Loucy (cell line): ENCODE data around the gene TDRD9.

ENCODE experiments used
- H2AFZ ChIP-seq: fragments of 200-600 bp; sonication (generic); 2 replicates; pipeline ENCODE4 v1.6.0; 2016; ENCODE audit warnings: antibody characterized with exemption, mild to moderate bottlenecking, low read length, moderate library complexity
- H3F3A ChIP-seq: fragments of 200-600 bp; 2 replicates; pipeline ENCODE4 v1.6.0; 2016; ENCODE audit warnings: antibody characterized with exemption, low read depth, mild to moderate bottlenecking
- H3K27me3 ChIP-seq: fragments of 200-600 bp; sonication (generic); 2 replicates; pipeline ENCODE4 v1.6.1; 2014; ENCODE audit warnings: low read length, mild to moderate bottlenecking; ENCODE audit not compliant: insufficient read depth, poor library complexity, severe bottlenecking
- H3K36me3 ChIP-seq: fragments of 200-600 bp; sonication (generic); 2 replicates; pipeline ENCODE4 v1.6.1; 2016; ENCODE audit warnings: low read length; ENCODE audit not compliant: insufficient read depth
- H3K4me1 ChIP-seq: fragments of 200-600 bp; sonication (generic); 2 replicates; pipeline ENCODE4 v1.5.1; 2014; ENCODE audit warnings: low read length, mild to moderate bottlenecking; ENCODE audit not compliant: insufficient read depth, poor library complexity, severe bottlenecking
- H3K4me2 ChIP-seq: fragments of 200-600 bp; sonication (generic); 2 replicates; pipeline ENCODE4 v1.6.0; 2014; ENCODE audit warnings: antibody characterized with exemption, low read length, low read depth, mild to moderate bottlenecking; ENCODE audit not compliant: poor library complexity, severe bottlenecking
- H3K4me3 ChIP-seq: fragments of 200-600 bp; sonication (generic); 2 replicates; pipeline ENCODE4 v1.5.1; 2014; ENCODE audit warnings: low read length, mild to moderate bottlenecking, mixed read lengths; ENCODE audit not compliant: poor library complexity, severe bottlenecking
- H3K79me2 ChIP-seq: fragments of 200-600 bp; sonication (generic); 2 replicates; pipeline ENCODE4 v1.6.1; 2014; ENCODE audit warnings: low read length; ENCODE audit not compliant: insufficient read depth
- H3K9ac ChIP-seq: fragments of 200-600 bp; sonication (generic); 2 replicates; pipeline ENCODE4 v1.6.0; 2014; ENCODE audit warnings: mild to moderate bottlenecking, low read depth, low read length, moderate library complexity; ENCODE audit not compliant: poor library complexity, severe bottlenecking
- H3K9me2 ChIP-seq: fragments of 200-600 bp; sonication (generic); replicated peaks from 2 replicates; pipeline ENCODE4 v1.6.1; 2016; ENCODE audit warnings: low read depth, low read length, mixed read lengths
- H3K9me3 ChIP-seq: fragments of 200-600 bp; sonication (generic); 2 replicates; pipeline ENCODE4 v1.6.1; 2014; ENCODE audit warnings: mild to moderate bottlenecking, antibody characterized with exemption, low read length, low read depth; ENCODE audit not compliant: insufficient read depth
- H4K20me1 ChIP-seq: fragments of 200-600 bp; sonication (generic); 2 replicates; pipeline ENCODE4 v1.6.0; 2014; ENCODE audit warnings: antibody characterized with exemption, low read length, mild to moderate bottlenecking; ENCODE audit not compliant: insufficient read depth, poor library complexity, severe bottlenecking
- EZH2phosphoT487 ChIP-seq: fragments of 200-600 bp; IDR thresholded peaks from 2 replicates; pipeline ENCODE4 v1.6.1; 2018; ENCODE audit warnings: antibody characterized with exemption, mild to moderate bottlenecking, moderate library complexity, borderline replicate concordance
- TF ChIP-seq, protein P1 (sequence below): fragments of 200-600 bp; sonication (generic); conservative IDR thresholded peaks from 2 replicates; pipeline ENCODE4 v1.5.1; 2014; ENCODE audit warnings: mild to moderate bottlenecking, antibody characterized with exemption, low read length

TDRD9 gene

DNA sequence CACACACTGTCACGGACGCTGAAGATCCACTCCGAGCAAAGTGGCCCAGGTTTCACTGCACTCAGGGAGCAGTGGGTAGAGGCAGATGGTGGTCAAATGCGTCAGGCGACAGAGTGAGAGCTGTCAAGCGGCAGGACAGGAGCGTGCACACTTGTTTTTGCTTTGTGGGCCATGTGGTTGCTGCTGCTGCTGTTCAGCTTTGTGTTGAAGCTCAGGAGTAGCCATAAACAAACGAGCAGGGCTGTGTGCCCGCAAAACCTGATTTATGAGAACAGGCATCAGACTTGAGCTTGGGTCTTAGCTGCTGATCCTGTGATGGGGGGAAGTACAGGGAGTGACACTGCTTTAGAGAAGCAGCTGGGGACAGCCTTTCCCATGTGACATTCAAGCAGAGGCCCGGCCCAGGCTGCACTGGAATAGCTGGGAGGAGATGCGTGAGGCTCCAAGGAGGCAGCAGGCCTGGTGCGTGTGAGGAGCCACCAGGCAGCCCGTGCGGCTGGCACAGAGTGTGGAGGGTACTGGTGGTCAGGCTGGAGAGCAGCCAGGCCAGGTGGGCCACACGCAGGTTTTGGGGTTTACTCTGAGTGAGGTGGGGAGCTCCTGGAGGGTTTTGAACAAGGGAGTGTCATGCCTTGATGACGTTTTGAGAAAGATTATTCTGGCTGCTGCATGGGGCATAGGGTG, 126.1 kb downstream of the TDRD9 start:
- H4K20me1 ChIP-seq = no peaks in the 10 kb centered on the region
- H3K79me2 ChIP-seq = no peaks in the 10 kb centered on the region
- no peaks in the 10 kb centered on the region for H3F3A ChIP-seq
- H3K9me2 ChIP-seq = no peaks in the 10 kb centered on the region
- H3K4me2 ChIP-seq = no peak overlapping the region
- no peak overlapping the region for H3K4me3 ChIP-seq
- H3K9ac ChIP-seq = no peak overlapping the region
- H3K4me1 ChIP-seq = no peaks in the 10 kb centered on the region
- H3K36me3 ChIP-seq = no peaks in the 10 kb centered on the region
- TF ChIP-seq, protein P1, sequence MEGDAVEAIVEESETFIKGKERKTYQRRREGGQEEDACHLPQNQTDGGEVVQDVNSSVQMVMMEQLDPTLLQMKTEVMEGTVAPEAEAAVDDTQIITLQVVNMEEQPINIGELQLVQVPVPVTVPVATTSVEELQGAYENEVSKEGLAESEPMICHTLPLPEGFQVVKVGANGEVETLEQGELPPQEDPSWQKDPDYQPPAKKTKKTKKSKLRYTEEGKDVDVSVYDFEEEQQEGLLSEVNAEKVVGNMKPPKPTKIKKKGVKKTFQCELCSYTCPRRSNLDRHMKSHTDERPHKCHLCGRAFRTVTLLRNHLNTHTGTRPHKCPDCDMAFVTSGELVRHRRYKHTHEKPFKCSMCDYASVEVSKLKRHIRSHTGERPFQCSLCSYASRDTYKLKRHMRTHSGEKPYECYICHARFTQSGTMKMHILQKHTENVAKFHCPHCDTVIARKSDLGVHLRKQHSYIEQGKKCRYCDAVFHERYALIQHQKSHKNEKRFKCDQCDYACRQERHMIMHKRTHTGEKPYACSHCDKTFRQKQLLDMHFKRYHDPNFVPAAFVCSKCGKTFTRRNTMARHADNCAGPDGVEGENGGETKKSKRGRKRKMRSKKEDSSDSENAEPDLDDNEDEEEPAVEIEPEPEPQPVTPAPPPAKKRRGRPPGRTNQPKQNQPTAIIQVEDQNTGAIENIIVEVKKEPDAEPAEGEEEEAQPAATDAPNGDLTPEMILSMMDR = no peak
- no peak for TF ChIP-seq EZH2phosphoT487
- H2AFZ ChIP-seq = no peak overlapping the region
- H3K9me3 ChIP-seq = no peaks in the 10 kb centered on the region
- H3K27me3 ChIP-seq = no peaks in the 10 kb centered on the region

DNA sequence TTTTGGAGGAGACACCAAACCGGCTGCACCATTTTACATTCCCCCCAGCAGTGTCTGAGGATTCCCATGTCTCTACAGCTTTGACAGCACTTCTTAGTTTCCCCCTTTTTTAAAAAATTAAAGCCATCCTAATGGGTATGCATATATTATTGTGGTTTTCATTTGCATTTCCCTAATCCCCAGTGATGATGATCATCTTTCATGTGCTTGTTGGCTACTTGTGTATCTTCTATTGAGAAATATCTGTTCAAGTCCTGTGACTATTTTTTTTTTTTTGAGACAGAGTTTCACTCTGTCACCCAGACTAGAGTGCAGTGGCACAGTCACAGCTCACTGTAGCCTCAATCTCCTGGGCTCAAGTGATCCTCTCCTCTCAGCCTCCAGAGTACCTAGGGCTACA, 134.0 kb downstream of the TDRD9 start:
- H3K9me2 ChIP-seq = no peaks in the 10 kb centered on the region
- no peaks in the 10 kb centered on the region for H3K36me3 ChIP-seq
- no peak overlapping the region for H3K4me2 ChIP-seq
- H3K4me3 ChIP-seq = no peak overlapping the region
- no peaks in the 10 kb centered on the region for H3K27me3 ChIP-seq
- TF ChIP-seq, protein P1 = no peak
- TF ChIP-seq EZH2phosphoT487 = no peak
- no peaks in the 10 kb centered on the region for H4K20me1 ChIP-seq
- H3K79me2 ChIP-seq = no peaks in the 10 kb centered on the region
- no peak overlapping the region for H3K9ac ChIP-seq
- no peaks in the 10 kb centered on the region for H3K4me1 ChIP-seq
- no peaks in the 10 kb centered on the region for H3F3A ChIP-seq
- H3K9me3 ChIP-seq = no peaks in the 10 kb centered on the region; the same call in 1 of the 2 replicates
- no peak overlapping the region for H2AFZ ChIP-seq

DNA sequence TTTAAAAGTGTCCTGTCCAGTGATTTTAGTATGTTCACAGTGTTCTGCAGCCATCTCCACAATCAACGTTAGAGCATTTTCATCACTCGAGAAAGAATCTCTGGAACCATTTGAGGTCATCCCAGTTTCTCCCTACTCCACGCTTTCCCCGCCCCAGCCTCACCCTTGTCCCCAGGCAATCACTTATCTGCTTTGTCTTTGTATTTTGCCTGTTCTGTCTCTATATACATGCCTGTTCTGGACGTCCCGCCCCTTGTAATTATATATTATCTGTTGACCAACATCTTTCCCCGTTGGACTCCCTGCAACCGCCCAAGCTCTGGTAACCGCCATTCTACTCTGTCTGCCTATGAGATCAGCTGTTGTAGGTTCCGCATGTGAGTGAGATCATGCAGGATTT, 135.7 kb downstream of the TDRD9 start:
- no peaks in the 10 kb centered on the region for H3K79me2 ChIP-seq
- no peaks in the 10 kb centered on the region for H3F3A ChIP-seq
- H3K9me3 ChIP-seq = peaks cover 6% of the 10 kb centered on the region; the same call in 1 of the 2 replicates
- H3K27me3 ChIP-seq = no peaks in the 10 kb centered on the region
- no peak overlapping the region for H3K9ac ChIP-seq
- no peak overlapping the region for H3K4me2 ChIP-seq
- no peaks in the 10 kb centered on the region for H3K9me2 ChIP-seq
- no peak overlapping the region for H3K4me3 ChIP-seq
- TF ChIP-seq, protein P1 = no peak
- TF ChIP-seq EZH2phosphoT487 = no peak
- H4K20me1 ChIP-seq = no peaks in the 10 kb centered on the region
- no peak overlapping the region for H2AFZ ChIP-seq
- H3K36me3 ChIP-seq = no peaks in the 10 kb centered on the region
- no peaks in the 10 kb centered on the region for H3K4me1 ChIP-seq
